ENCODE measurements around the gene PDLIM5.

Gene PDLIM5

DNA sequence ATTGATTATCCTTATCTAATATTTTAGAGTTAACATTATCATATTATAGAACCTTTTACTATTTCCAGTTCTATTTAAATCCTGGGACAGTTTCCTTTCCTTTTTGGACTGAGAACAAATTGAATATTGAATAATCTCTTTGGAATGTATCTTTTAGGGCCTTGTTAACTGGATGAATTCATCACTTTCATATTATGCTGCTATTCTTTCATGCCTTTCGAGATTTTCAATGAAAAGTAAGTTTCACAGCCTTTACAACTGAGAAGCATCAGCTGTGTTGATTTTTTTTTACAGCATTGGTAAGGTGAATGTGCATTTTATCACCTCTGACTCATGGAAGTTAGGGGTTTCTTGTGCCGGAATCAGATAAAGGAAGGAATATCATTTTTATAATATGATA, 39.6 kb downstream of the PDLIM5 start:
- TF ChIP-seq, protein P1, sequence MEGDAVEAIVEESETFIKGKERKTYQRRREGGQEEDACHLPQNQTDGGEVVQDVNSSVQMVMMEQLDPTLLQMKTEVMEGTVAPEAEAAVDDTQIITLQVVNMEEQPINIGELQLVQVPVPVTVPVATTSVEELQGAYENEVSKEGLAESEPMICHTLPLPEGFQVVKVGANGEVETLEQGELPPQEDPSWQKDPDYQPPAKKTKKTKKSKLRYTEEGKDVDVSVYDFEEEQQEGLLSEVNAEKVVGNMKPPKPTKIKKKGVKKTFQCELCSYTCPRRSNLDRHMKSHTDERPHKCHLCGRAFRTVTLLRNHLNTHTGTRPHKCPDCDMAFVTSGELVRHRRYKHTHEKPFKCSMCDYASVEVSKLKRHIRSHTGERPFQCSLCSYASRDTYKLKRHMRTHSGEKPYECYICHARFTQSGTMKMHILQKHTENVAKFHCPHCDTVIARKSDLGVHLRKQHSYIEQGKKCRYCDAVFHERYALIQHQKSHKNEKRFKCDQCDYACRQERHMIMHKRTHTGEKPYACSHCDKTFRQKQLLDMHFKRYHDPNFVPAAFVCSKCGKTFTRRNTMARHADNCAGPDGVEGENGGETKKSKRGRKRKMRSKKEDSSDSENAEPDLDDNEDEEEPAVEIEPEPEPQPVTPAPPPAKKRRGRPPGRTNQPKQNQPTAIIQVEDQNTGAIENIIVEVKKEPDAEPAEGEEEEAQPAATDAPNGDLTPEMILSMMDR (IDR thresholded peaks at IDR 0.05; ENCODE audit: extremely low read depth, missing control alignments): no peak
- no peak for DNase-seq (ENCODE audit: low spot score)

DNA sequence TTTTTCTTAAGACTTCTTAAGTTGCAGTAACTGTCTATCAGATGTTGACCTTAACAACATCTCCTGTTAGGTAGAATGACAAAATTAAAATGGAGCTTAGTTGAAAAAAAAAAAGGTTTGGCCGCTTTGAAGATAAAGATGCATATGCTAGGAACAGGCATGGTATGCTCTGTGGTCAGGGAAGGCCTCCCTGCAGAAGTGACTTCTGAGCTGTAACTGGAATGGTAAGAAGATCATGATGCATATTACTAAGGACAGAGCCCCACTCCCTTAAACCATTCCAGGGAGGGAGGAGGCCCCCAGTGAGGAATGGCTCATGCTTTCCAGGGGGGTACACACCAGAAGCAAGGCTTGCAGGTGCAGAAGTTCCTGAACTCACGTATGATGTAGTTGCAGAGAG, 43.7 kb downstream of the PDLIM5 start:
- TF ChIP-seq, protein P1 (IDR thresholded peaks at IDR 0.05; ENCODE audit: extremely low read depth, missing control alignments): no peak
- DNase-seq (ENCODE audit: low spot score): no peak

DNA sequence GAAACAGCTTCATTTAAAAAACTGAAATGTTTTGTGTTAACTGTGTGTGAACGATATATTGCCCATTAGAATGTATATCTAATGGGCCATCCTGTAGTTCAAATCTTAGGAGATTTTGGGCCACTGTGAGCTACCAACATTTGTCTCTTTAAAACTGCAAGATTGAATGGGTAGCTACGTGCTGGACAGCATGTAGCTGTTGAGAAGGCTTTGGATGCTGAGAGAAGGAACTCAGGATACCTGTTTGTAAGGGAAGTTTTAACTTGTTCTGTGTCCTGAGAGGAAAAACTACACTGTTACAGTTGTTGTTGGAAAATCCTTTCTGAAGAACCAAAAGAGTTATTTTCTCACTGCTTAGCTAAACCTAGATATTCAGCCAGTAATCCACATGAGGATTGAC, 45.9 kb downstream of the PDLIM5 start:
- TF ChIP-seq, protein P1 (IDR thresholded peaks at IDR 0.05; ENCODE audit: extremely low read depth, missing control alignments): no peak
- no peak for DNase-seq (ENCODE audit: low spot score)

DNA sequence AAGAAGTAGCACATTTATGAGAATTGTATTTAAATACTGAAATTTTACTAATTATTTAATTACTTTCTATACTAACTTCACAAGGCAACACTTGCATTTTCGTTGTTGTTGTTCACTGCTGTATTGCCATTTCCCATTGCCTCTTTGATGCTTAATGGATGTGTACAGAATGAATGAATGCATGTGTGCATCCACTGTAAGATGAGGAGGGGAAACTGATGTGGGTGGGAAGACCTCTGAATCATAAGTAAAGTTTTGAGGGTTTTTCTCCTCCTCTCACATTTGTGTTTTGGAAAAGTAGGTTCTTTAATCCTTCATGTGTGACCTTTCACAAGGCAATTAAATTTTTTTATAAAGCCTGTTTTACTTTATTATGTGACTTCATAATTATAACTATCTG, 46.8 kb downstream of the PDLIM5 start:
- TF ChIP-seq, protein P1 (IDR thresholded peaks at IDR 0.05; ENCODE audit: extremely low read depth, missing control alignments): no peak
- DNase-seq (ENCODE audit: low spot score): no peak

DNA sequence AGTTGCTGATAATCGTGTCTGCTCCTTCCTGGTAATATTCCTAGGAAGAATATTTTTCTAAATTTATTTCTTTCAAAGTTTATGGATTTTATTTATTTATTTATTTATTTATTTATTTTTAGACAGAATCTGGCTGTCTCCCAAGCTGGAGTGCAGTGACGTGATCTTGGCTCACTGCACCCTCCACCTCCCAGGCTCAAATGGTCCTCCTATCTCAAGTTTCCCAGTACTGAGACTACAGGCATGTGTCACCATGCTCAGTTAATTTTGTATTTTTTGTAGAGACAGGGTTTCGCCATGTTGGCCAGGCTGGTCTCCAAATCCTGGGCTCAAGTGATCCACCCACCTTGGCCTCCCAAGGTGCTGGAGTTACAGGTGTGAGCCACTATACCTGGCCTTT, 48.9 kb downstream of the PDLIM5 start:
- DNase-seq (ENCODE audit: low spot score): no peak
- TF ChIP-seq, protein P1 (IDR thresholded peaks at IDR 0.05; ENCODE audit: extremely low read depth, missing control alignments): no peak

DNA sequence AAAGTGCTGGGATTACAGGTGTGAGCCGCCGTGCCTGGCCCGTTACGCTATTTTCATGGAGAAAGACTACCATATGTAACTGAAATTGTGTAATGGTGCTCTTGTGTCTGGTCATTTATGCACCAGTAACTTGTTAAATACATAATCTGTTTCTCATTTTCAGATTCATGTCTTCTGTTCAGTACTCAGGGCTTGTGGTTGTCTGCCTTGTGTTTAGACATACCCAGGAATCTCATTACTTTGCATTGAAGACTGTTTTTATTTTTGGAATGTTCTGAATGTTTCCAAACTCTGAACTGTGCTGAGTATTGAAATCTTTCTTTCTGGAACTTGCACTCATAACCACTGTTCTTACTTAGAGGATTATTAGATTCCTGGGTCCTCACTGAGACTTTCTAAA, 52.8 kb downstream of the PDLIM5 start:
- TF ChIP-seq, protein P1 (IDR thresholded peaks at IDR 0.05; ENCODE audit: extremely low read depth, missing control alignments): no peak
- no peak for DNase-seq (ENCODE audit: low spot score)

DNA sequence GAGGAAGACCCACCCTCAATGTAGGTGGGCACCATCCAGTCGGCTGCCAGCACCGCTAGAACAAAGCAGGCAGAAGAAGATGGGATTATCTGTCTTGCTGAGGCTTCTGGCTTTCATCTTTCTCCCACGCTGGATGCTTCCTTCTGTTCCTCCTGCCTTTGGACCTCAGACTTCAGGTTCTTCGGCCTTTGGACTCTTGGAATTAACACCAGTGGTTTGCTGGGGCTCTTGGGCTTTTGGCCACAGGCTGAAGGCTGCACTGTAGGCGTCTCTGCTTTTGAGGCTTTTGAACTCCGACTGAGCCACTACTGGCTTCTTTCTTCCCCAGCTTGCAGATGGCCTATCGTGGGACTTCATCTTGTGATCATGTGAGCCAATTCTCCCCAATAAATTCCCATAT, 55.1 kb downstream of the PDLIM5 start:
- DNase-seq (ENCODE audit: low spot score): no peak
- TF ChIP-seq, protein P1 (IDR thresholded peaks at IDR 0.05; ENCODE audit: extremely low read depth, missing control alignments): no peak
